NT2/D1 (cell line): ENCODE measurements around the gene RIC3.

Experiments used
- SUZ12 ChIP-seq: IDR thresholded peaks from 2 replicates; pipeline ENCODE4 v1.6.1; 2011; ENCODE audit not compliant: insufficient read length, insufficient read depth; ENCODE audit errors: extremely low read depth
- YY1 ChIP-seq: IDR thresholded peaks from 2 replicates; pipeline ENCODE4 v1.6.1; 2011; ENCODE audit not compliant: insufficient read length, insufficient read depth
- ZNF274 ChIP-seq: IDR thresholded peaks from 2 replicates; pipeline ENCODE4 v1.6.1; 2011; ENCODE audit warnings: mild to moderate bottlenecking, low read depth, low read length

DNA sequence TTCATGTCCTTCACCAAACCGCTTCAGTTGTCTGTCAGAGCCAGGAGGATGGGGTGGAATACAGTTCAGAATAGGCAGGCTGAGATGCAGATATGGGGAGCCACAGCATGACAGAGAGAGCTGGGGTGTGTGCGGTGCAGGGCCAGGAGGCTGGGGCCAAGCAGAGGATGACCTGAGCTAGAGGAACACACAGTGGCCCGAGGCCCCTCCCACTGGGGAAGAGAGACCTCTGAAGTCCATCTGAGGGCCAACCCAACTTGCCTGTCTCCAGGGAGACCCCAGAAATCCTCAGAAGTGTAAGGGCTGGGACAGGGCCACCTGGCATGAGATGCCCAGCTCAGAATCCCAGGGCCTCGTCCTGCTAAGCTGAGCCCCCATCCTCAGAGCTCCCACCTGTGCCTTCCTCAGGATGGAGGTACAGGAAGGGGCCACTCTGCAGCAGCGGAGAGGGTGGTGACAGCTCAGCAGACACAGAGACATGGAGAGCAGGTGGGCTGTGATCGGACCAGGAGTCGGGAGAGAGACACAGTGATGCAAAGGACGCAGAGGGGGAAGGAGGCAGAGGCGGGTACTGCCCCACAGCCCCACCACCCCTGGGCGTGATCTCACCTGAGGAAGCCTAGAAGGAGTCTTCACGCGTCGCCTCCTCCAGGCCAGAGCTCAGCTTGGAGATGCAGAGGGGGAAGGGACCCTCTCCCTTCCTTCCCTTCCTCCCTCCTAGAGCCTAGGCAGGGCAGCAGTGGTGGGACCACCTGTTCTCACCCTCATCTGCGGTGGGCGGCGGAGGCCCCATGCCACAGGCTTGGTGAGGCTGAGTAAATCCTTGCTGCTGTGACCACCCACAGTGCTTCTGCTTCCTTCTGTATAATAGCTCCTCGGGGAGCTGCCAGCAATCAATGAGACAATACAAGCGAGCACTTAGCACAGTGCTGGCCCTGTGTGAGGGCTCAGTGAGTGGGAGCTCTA, 96.9 kb downstream of the RIC3 start:
- no peak for TF ChIP-seq ZNF274
- TF ChIP-seq YY1 = no peak
- TF ChIP-seq SUZ12 = no peak
